Trophoblast cell (in vitro differentiated cells and primary cell): Measurements from ENCODE around the gene NCL.
A peak's percentile ranks its signal among the peaks of the same experiment; 100 is the strongest.

Source experiments
- DNase-seq, 2 donors: peaks; one replicate each; pipeline ENCODE4 v3.0.0-alpha.2; 2016
- H2AFZ ChIP-seq: 2 replicates; pipeline ENCODE4 v1.6.1; 2013; ENCODE audit warnings: low read length, moderate library complexity, mild to moderate bottlenecking; ENCODE audit not compliant: insufficient read depth, poor library complexity
- H2AK5ac ChIP-seq: 2 replicates; pipeline ENCODE4 v1.6.1; 2013; ENCODE audit warnings: mild to moderate bottlenecking, low read length
- H2BK120ac ChIP-seq: 2 replicates; pipeline ENCODE4 v1.6.1; 2013; ENCODE audit warnings: low read length, mild to moderate bottlenecking, moderate library complexity; ENCODE audit not compliant: insufficient read depth, poor library complexity
- H2BK12ac ChIP-seq: 2 replicates; pipeline ENCODE4 v1.6.1; 2013; ENCODE audit warnings: mild to moderate bottlenecking, low read length, moderate library complexity
- H2BK5ac ChIP-seq: 2 replicates; pipeline ENCODE4 v1.6.1; 2013; ENCODE audit warnings: low read length, low read depth, moderate library complexity, mild to moderate bottlenecking; ENCODE audit not compliant: poor library complexity
- H3K14ac ChIP-seq: 2 replicates; pipeline ENCODE4 v1.6.1; 2013; ENCODE audit warnings: mild to moderate bottlenecking, low read length
- H3K18ac ChIP-seq: 2 replicates; pipeline ENCODE4 v1.6.1; 2013; ENCODE audit warnings: mild to moderate bottlenecking, low read length
- H3K23ac ChIP-seq: 2 replicates; pipeline ENCODE4 v1.6.1; 2013; ENCODE audit warnings: low read length
- H3K27ac ChIP-seq: 2 replicates; pipeline ENCODE4 v1.5.1; 2013; ENCODE audit warnings: low read depth, mild to moderate bottlenecking, inconsistent platforms, low read length, moderate library complexity
- H3K27me3 ChIP-seq: 2 replicates; pipeline ENCODE4 v1.6.1; 2013; ENCODE audit warnings: inconsistent platforms, mild to moderate bottlenecking, low read length, moderate library complexity; ENCODE audit not compliant: insufficient read depth
- H3K36me3 ChIP-seq, 2 experiments: 1 replicate in 1 of 2; 2 replicates in 1 of 2; pipeline ENCODE4 v1.6.1; 2013; ENCODE audit warnings: low read length in 2 of 2, mild to moderate bottlenecking in 2 of 2, moderate library complexity in 1 of 2; ENCODE audit not compliant: insufficient read depth in 2 of 2, control insufficient read depth in 1 of 2
- H3K4ac ChIP-seq: 2 replicates; pipeline ENCODE4 v1.6.1; 2013; ENCODE audit warnings: low read depth, mild to moderate bottlenecking, low read length, moderate library complexity
- H3K4me1 ChIP-seq, 2 experiments: 1 replicate in 1 of 2; 2 replicates in 1 of 2; pipeline ENCODE4 v1.6.1; 2013; ENCODE audit warnings: low read length in 2 of 2, mild to moderate bottlenecking in 2 of 2, moderate library complexity in 1 of 2; ENCODE audit not compliant: insufficient read depth in 2 of 2, control insufficient read depth in 1 of 2
- H3K4me2 ChIP-seq: 2 replicates; pipeline ENCODE4 v1.6.1; 2013; ENCODE audit warnings: inconsistent platforms, mild to moderate bottlenecking, low read length, moderate library complexity
- H3K4me3 ChIP-seq: 2 replicates; pipeline ENCODE4 v1.5.1; 2013; ENCODE audit warnings: mild to moderate bottlenecking, low read depth, low read length, inconsistent platforms
- H3K79me1 ChIP-seq: one replicate; pipeline ENCODE4 v1.6.1; 2013; ENCODE audit warnings: low read length
- H3K79me2 ChIP-seq: 2 replicates; pipeline ENCODE4 v1.6.1; 2013; ENCODE audit warnings: low read length, mild to moderate bottlenecking; ENCODE audit not compliant: control insufficient read depth, insufficient read depth, poor library complexity
- H3K9ac ChIP-seq: 2 replicates; pipeline ENCODE4 v1.6.1; 2013; ENCODE audit warnings: mild to moderate bottlenecking, low read length
- H3K9me3 ChIP-seq: 2 replicates; pipeline ENCODE4 v1.6.1; 2013; ENCODE audit warnings: low read depth, mild to moderate bottlenecking, control low read depth, inconsistent platforms, low read length; ENCODE audit not compliant: insufficient read depth
- H4K12ac ChIP-seq: 2 replicates; pipeline ENCODE4 v1.6.1; 2013; ENCODE audit warnings: low read depth, mild to moderate bottlenecking, low read length, moderate library complexity
- H4K8ac ChIP-seq: 2 replicates; pipeline ENCODE4 v1.6.1; 2013; ENCODE audit warnings: low read depth, mild to moderate bottlenecking, low read length, moderate library complexity
- H4K91ac ChIP-seq: one replicate; pipeline ENCODE4 v1.6.1; 2013; ENCODE audit warnings: low read depth, mild to moderate bottlenecking, low read length, moderate library complexity
- WGBS: extraction: QIAGEN DNeasy Blood & Tissue Kit; methylation state at CpG from one replicate; pipeline ENCODE4 v1.1.7; 2013; ENCODE audit warnings: missing lambda C conversion rate; ENCODE audit not compliant: insufficient read length, insufficient coverage; ENCODE audit errors: extremely low coverage; 5-methylcytosine and 5-hydroxymethylcytosine counted together

Gene NCL

GRCh38 chr2:231467016-231467545 is 2.8 kb upstream of the NCL start:
- Histone ChIP-seq H3K79me1 (peaks cover 13% of the 10 kb centered on the region), H3K9me3 (peaks cover 2% of the 10 kb centered on the region), H4K12ac (no peak overlapping the region), H3K36me3 (no peaks in the 10 kb centered on the region), H2AK5ac (no peak overlapping the region), H3K27ac (no peak overlapping the region), H2BK12ac (no peak overlapping the region), H3K4me3 (no peak overlapping the region), H3K27me3 (no peaks in the 10 kb centered on the region), H3K4ac (no peak overlapping the region), H3K9ac (no peak overlapping the region), H3K18ac (no peak overlapping the region), H3K4me2 (no peak overlapping the region), H4K91ac (no peak overlapping the region), H3K79me2 (peaks cover 12% of the 10 kb centered on the region), H4K8ac (no peak overlapping the region), H2AFZ (no peak overlapping the region), H2BK5ac (no peak overlapping the region), H3K4me1 (peaks cover 4 to 6% of the 10 kb centered on the region in 2 experiments), H3K23ac (peak overlapping the region; percentile 16), H3K14ac (no peak overlapping the region), H2BK120ac (no peak overlapping the region)
- WGBS = no CpG with 5 or more reads among the region's 4 CpGs
- no peak for DNase-seq

- Histone ChIP-seq H3K79me2 (peaks cover 12% of the 10 kb centered on the region), H2BK5ac (peak overlapping the region; percentile 59), H3K9ac (peak overlapping the region; percentile 86), H3K9me3 (peaks cover 2% of the 10 kb centered on the region), H3K4ac (peak overlapping the region; percentile 56), H2AK5ac (peak overlapping the region; percentile 34), H2AFZ (peak overlapping the region; percentile 50), H3K27me3 (no peaks in the 10 kb centered on the region), H2BK12ac (no peak overlapping the region), H4K12ac (peak overlapping the region; percentile 89), H3K23ac (no peak overlapping the region), H4K8ac (peak overlapping the region; percentile 93), H3K4me3 (peak overlapping the region; percentile 84), H4K91ac (peak overlapping the region; percentile 81), H3K27ac (peak overlapping the region; percentile 93), H3K18ac (peak overlapping the region; percentile 58), H3K4me2 (peak overlapping the region; percentile 88), H3K36me3 (peaks cover 10 to 20% of the 10 kb centered on the region in 2 experiments), H3K4me1 (peaks cover 4 to 6% of the 10 kb centered on the region in 2 experiments), H2BK120ac (peak overlapping the region; percentile 49), H3K14ac (peak overlapping the region; percentile 90), H3K79me1 (peaks cover 13% of the 10 kb centered on the region)
- no CpG with 5 or more reads among the region's 81 CpGs for WGBS
- DNase-seq = peak; percentile 20 to 40
These were observed 574 bp upstream of the NCL start for GRCh38 chr2:231464576-231465540.

GRCh38 chr2:231462729-231463465 is 1.4 kb downstream of the NCL start:
- no peak overlapping the region for H2AK5ac ChIP-seq
- no peak for DNase-seq
- no peak overlapping the region for H3K14ac ChIP-seq
- H3K9ac ChIP-seq = peak overlapping the region; percentile 46
- H4K91ac ChIP-seq = no peak overlapping the region
- peaks cover 4 to 6% of the 10 kb centered on the region in 2 experiments for H3K4me1 ChIP-seq
- H2BK120ac ChIP-seq = no peak overlapping the region
- peak overlapping the region; percentile 33 for H3K4me3 ChIP-seq
- H3K27me3 ChIP-seq = no peaks in the 10 kb centered on the region
- no peaks in the 10 kb centered on the region for H3K9me3 ChIP-seq
- H4K12ac ChIP-seq = no peak overlapping the region
- peak overlapping the region; percentile 98 for H3K4ac ChIP-seq
- H3K27ac ChIP-seq = no peak overlapping the region
- peaks cover 14 to 34% of the 10 kb centered on the region in 2 experiments for H3K36me3 ChIP-seq
- H3K23ac ChIP-seq = no peak overlapping the region
- no CpG with 5 or more reads among the region's 4 CpGs for WGBS
- H3K4me2 ChIP-seq = peak overlapping the region; percentile 74
- H2AFZ ChIP-seq = no peak overlapping the region
- H3K18ac ChIP-seq = no peak overlapping the region
- H4K8ac ChIP-seq = no peak overlapping the region
- no peak overlapping the region for H2BK12ac ChIP-seq
- peaks cover 13% of the 10 kb centered on the region for H3K79me1 ChIP-seq
- H2BK5ac ChIP-seq = no peak overlapping the region
- peaks cover 12% of the 10 kb centered on the region for H3K79me2 ChIP-seq

GRCh38 chr2:231461516-231461971 is 2.7 kb downstream of the NCL start:
- H2AK5ac ChIP-seq = no peak overlapping the region
- H3K27ac ChIP-seq = no peak overlapping the region

More at GRCh38 chr2:231461516-231461971, 2.7 kb downstream of the NCL start:
- Histone ChIP-seq H2AFZ (no peak overlapping the region), H3K9ac (no peak overlapping the region), H3K4me2 (no peak overlapping the region), H4K8ac (no peak overlapping the region), H3K4me3 (no peak overlapping the region), H3K27me3 (no peaks in the 10 kb centered on the region), H3K23ac (no peak overlapping the region), H2BK12ac (no peak overlapping the region), H3K36me3 (peaks cover 15 to 39% of the 10 kb centered on the region in 2 experiments), H3K14ac (no peak overlapping the region), H3K4me1 (peaks cover 4 to 6% of the 10 kb centered on the region in 2 experiments), H2BK5ac (no peak overlapping the region), H3K79me2 (peaks cover 12% of the 10 kb centered on the region), H3K9me3 (no peaks in the 10 kb centered on the region), H3K4ac (no peak overlapping the region), H3K18ac (no peak overlapping the region), H4K12ac (no peak overlapping the region), H3K79me1 (peaks cover 13% of the 10 kb centered on the region), H2BK120ac (no peak overlapping the region), H4K91ac (no peak overlapping the region)
- 100% methylated on average over 6 of the region's 8 CpGs for WGBS
- no peak for DNase-seq
